ENCODE results near the gene LTBP2.

The LTBP2 gene

DNA sequence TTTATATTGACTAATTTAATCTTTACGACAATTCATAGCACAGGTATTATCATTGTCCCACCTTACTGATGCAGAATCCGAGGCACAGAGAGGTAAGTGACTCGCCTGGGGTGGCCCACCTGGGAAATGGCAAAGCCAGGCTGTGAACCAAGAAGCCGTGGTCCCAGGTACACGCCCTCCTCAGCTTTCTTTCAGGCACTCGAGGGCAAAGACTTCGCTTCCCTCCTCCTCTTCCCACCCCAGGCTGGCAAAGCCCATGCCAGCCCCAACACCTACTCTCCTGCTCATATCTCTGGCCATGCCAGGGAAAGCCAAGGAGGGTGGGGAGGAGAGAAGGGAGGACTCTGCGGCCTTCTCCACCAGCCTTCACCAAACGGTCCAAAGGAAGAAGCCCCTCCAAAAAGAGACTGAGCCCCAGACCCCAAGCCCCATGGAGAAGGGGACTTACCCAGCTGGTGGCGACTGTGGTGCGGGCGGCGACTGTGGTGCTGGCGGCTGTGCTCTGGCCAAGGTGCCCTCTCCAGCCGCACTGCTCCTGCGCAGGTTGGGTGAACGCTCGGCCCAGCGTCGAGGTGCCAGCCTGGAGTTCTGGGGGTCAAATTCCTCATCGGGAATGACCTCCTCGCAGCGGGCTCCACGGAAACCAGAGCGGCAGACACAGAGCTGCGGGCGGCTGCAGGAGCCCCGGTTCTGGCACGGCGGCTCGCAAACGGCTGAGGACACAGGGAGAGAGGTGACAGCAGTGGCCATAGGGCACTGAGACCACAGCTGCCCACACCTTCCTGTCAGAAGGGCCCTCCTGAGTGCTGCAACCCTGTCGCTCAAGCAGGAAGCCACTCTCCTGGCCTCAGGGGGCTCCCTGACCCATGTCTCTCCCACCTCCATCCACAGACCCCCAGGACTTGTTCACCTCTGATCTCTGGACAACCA is 26.4 kb downstream of the LTBP2 start:
- no peak for DNase-seq
- Histone ChIP-seq H3K4me3 (ENCODE audit: low read depth, low read length) (no peak overlapping the region), H3K9me3 (ENCODE audit: severe bottlenecking) (no peaks in the 10 kb centered on the region), H3K36me3 (no peaks in the 10 kb centered on the region), H3K27ac (no peak overlapping the region), H3K27me3 (ENCODE audit: insufficient read depth, low read depth, severe bottlenecking) (no peaks in the 10 kb centered on the region)
- TF ChIP-seq, protein P1, sequence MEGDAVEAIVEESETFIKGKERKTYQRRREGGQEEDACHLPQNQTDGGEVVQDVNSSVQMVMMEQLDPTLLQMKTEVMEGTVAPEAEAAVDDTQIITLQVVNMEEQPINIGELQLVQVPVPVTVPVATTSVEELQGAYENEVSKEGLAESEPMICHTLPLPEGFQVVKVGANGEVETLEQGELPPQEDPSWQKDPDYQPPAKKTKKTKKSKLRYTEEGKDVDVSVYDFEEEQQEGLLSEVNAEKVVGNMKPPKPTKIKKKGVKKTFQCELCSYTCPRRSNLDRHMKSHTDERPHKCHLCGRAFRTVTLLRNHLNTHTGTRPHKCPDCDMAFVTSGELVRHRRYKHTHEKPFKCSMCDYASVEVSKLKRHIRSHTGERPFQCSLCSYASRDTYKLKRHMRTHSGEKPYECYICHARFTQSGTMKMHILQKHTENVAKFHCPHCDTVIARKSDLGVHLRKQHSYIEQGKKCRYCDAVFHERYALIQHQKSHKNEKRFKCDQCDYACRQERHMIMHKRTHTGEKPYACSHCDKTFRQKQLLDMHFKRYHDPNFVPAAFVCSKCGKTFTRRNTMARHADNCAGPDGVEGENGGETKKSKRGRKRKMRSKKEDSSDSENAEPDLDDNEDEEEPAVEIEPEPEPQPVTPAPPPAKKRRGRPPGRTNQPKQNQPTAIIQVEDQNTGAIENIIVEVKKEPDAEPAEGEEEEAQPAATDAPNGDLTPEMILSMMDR (IDR thresholded peaks at IDR 0.05; ENCODE audit: low read depth, low read length) = no peak

DNA sequence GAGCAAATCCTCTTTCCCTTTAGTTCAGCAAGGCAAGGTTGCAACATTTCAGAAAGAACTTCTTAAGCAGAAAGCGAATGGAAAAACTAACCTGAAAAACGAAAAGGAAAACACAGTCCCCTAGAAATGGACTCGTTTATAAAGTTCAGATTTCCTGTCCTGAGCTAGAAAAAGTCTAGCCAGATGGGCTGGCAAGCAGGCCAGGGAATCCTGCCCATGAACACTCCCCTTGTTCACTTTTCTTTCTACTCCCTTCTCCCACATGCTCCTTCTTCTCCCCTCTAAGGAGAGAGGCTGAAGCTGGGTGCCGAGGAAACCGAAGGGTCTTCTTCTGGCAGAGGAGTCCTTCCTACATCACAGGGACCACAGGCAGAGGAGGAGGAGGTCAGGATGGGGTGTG is 27.1 kb downstream of the LTBP2 start:
- no peak overlapping the region for H3K27ac ChIP-seq
- no peaks in the 10 kb centered on the region for H3K9me3 ChIP-seq (ENCODE audit: severe bottlenecking)
- no peak for DNase-seq
- no peaks in the 10 kb centered on the region for H3K27me3 ChIP-seq (ENCODE audit: insufficient read depth, low read depth, severe bottlenecking)
- no peaks in the 10 kb centered on the region for H3K36me3 ChIP-seq
- TF ChIP-seq, protein P1 (IDR thresholded peaks at IDR 0.05; ENCODE audit: low read depth, low read length) = no peak
- no peak overlapping the region for H3K4me3 ChIP-seq (ENCODE audit: low read depth, low read length)

DNA sequence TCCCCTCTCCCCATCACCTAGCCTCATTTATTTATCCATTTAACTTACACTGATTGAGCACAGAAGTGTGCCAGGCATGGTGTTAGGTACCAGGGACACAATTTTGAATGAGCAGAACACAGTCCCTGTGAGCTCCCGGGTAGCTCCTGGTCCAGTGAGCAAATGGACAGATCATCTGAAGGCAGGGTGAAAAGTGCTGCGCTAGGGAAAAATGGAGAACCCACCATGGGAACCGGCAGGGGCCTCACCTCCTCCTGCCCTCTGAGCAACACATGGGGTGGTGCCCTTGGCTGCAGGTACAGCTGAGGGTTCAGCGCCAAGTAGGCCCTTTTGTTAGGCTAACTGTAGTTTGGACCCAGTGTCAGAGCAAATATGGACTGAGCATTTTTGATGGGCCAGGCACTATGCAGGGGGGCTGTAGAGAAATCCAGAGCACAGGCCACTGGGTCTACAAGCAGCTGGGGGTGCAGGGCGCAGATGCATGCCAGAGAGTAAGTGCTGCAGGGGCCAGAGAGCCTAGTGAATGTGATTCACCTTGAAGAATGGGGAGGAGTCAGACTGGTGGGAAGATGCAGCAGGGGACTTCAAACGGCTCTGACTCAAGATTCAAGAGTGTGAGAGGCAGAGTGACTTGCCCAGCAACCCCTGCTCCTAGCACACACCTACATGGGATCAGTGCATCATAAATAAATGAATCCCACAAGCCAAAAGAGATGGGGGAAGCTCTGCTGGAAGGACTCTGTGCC is 28.2 kb downstream of the LTBP2 start:
- Histone ChIP-seq H3K27ac (no peak overlapping the region), H3K4me3 (ENCODE audit: low read depth, low read length) (no peak overlapping the region), H3K36me3 (no peaks in the 10 kb centered on the region), H3K9me3 (ENCODE audit: severe bottlenecking) (no peaks in the 10 kb centered on the region), H3K27me3 (ENCODE audit: insufficient read depth, low read depth, severe bottlenecking) (no peaks in the 10 kb centered on the region)
- TF ChIP-seq, protein P1 (IDR thresholded peaks at IDR 0.05; ENCODE audit: low read depth, low read length) = no peak
- DNase-seq = no peak

DNA sequence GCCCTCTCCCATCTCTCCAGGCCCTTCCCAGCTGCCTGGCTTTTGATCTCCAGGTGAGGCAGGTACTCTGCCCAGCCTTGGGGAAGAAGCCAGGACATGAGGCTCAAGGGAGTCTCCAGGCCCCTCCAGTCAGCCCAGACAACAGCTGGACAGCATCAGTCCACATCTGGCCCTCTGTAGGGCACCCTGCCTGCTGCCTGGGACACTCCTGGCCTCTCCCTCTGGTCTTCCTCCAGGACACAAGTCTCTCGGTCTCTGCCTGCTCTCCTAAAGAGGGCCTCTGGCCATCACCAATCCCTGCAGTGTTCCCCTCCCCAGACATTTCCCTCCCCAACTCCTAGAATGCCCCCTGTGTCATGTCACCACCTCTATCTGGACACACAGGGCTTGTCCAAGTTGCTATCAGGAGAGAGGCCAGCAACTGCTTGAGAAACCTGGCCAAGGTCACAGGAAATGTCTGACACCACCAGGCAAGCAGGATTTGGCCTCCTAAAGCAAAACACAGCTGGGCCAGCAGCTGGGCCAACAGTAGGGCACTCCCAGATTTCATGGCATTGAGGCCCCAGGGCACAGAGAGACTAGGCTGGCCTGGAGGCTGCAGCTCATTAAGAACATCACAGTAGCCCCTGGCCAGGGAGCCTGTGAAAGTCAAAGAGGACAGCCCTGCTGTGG is 29.0 kb downstream of the LTBP2 start:
- TF ChIP-seq, protein P1 (IDR thresholded peaks at IDR 0.05; ENCODE audit: low read depth, low read length) = no peak
- H3K9me3 ChIP-seq (ENCODE audit: severe bottlenecking) = no peaks in the 10 kb centered on the region
- H3K27me3 ChIP-seq (ENCODE audit: insufficient read depth, low read depth, severe bottlenecking) = no peaks in the 10 kb centered on the region
- no peak overlapping the region for H3K4me3 ChIP-seq (ENCODE audit: low read depth, low read length)
- no peak for DNase-seq
- H3K36me3 ChIP-seq = no peaks in the 10 kb centered on the region
- H3K27ac ChIP-seq = no peak overlapping the region

DNA sequence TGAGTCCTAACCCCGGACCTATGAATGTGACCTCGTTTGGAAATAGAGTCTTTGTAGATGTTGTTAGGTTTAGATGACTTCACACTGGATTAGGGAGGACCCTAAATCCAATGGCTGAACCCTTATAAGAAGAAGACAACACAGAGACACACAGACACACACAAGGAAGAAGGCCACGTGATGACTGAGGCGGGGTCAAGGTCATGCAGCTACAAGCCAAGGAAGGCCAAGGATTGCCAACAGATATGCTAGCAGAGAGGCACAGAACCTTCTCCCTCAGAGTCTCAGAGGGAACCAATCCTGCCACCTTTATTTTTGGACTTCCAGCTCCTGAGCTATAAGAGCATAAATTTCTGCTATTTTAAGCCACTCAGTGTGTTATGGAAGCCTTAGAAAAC is 31.8 kb downstream of the LTBP2 start:
- DNase-seq = no peak
- Histone ChIP-seq H3K4me3 (ENCODE audit: low read depth, low read length) (no peak overlapping the region), H3K27me3 (ENCODE audit: insufficient read depth, low read depth, severe bottlenecking) (no peaks in the 10 kb centered on the region), H3K36me3 (no peaks in the 10 kb centered on the region), H3K27ac (no peak overlapping the region), H3K9me3 (ENCODE audit: severe bottlenecking) (no peaks in the 10 kb centered on the region)
- TF ChIP-seq, protein P1 (IDR thresholded peaks at IDR 0.05; ENCODE audit: low read depth, low read length) = no peak

Data from WERI-Rb-1 (cell line).